Thymus (tissue), 11 donors: ENCODE measurements around the gene SON. TPM values are rescaled to one million over a fixed set of nuclear protein-coding genes. Genes with fewer than 3 reads are reported as not detected.

Experiments
- DNase-seq, 9 donors: peaks; one replicate each; pipeline ENCODE4 v3.0.0-alpha.2; 2013; ENCODE audit warnings: low spot score in 9 of 9, low read depth in 6 of 9, missing footprints in 1 of 9
- H3K27ac ChIP-seq, 2 donors: one replicate each; pipeline ENCODE4 v1.5.1; 2013; ENCODE audit warnings: control low read depth in 1 of 2, low read depth in 1 of 2, low read length in 1 of 2, mild to moderate bottlenecking in 1 of 2, moderate library complexity in 1 of 2
- H3K27me3 ChIP-seq, 2 donors: one replicate each; pipeline ENCODE4 v1.5.1; 2013; ENCODE audit warnings: low read length in 1 of 2; ENCODE audit not compliant: control insufficient read depth in 2 of 2, insufficient read depth in 1 of 2
- H3K36me3 ChIP-seq, 2 donors: one replicate each; pipeline ENCODE4 v1.5.1; 2013; ENCODE audit warnings: low read length in 1 of 2, mild to moderate bottlenecking in 1 of 2, moderate library complexity in 1 of 2; ENCODE audit not compliant: control insufficient read depth in 2 of 2, insufficient read depth in 2 of 2
- H3K4me1 ChIP-seq, 2 donors: one replicate each; pipeline ENCODE4 v1.5.1; 2013; ENCODE audit warnings: low read length in 2 of 2; ENCODE audit not compliant: control insufficient read depth in 2 of 2, insufficient read depth in 2 of 2
- H3K4me3 ChIP-seq, 2 donors: one replicate each; pipeline ENCODE4 v1.5.1; 2013; ENCODE audit warnings: low read length in 2 of 2, control low read depth in 1 of 2, mild to moderate bottlenecking in 1 of 2
- H3K9me3 ChIP-seq, 2 donors: one replicate each; pipeline ENCODE4 v1.5.1; 2013; ENCODE audit warnings: low read length in 1 of 2, mild to moderate bottlenecking in 1 of 2; ENCODE audit not compliant: control insufficient read depth in 2 of 2, insufficient read depth in 1 of 2
- WGBS: extraction: QIAGEN DNeasy Blood & Tissue Kit; methylation state at CpG from one replicate; pipeline ENCODE4 v1.1.7; 2013; 5-methylcytosine and 5-hydroxymethylcytosine counted together
- polyA plus RNA-seq: library from polyadenylated mRNA; stranded (reverse); fragments of 200-250 nt; gene quantifications from one replicate; pipeline ENCODE4 v1.2.3, GENCODE V29; 2013
- total RNA-seq: library from RNA; stranded (reverse); fragments of 120-200 nt; gene quantifications from one replicate; pipeline ENCODE4 v1.2.4, GENCODE V29; 2013
- donor health status: healthy.

Gene SON
- total and polyA plus RNA-seq, 2 donors = 100 to 265 TPM

DNA sequence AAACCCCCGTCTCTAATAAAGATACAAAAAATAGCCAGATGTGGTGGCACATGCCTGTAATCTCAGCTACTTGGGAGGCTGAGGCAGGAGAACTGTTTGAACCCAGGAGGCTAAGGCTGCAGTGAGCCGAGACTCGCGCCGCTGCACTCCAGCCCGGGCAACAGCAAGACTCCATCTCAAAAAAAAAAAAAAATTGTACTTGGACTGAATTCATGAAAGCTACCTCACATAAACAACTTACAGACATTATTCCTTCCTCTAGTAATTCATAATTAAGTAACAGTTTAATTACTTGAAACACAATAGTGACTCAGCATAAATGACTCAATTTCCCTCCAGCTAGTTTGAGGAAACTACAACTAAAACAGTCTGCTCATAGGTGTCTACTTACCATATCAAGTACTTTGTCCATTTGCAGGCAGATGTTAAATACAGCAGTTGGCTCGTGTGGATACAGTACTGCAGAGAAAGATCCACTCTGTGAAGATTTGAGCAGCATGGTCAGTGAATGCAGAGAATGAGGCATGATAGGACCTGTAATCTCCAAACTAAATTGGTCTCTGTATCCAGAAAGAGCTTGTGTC, 36.2 kb downstream of the SON start:
- Histone ChIP-seq H3K27me3 (no peaks in the 10 kb centered on the region), H3K4me3 (no peak overlapping the region), H3K27ac (peak overlapping the region in 1 of 2 donors; percentile 15), H3K4me1 (no peaks in the 10 kb centered on the region), H3K9me3 (no peaks in the 10 kb centered on the region), H3K36me3 (peaks cover 16 to 46% of the 10 kb centered on the region in 2 donors)
- no peak for DNase-seq
- WGBS = 97% methylated on average over 7 of the region's 7 CpGs

- Histone ChIP-seq H3K27me3 (peaks cover 0 to 2% of the 10 kb centered on the region in 2 donors), H3K36me3 (peaks cover 8 to 10% of the 10 kb centered on the region in 2 donors), H3K9me3 (no peaks in the 10 kb centered on the region), H3K4me1 (peaks cover 7 to 12% of the 10 kb centered on the region in 2 donors), H3K4me3 (no peak overlapping the region), H3K27ac (no peak overlapping the region)
- no peak for DNase-seq
- 98% methylated on average over 3 of the region's 3 CpGs for WGBS
These were observed 41.6 kb downstream of the SON start for GRCh38 chr21:33584455-33584854.

DNA sequence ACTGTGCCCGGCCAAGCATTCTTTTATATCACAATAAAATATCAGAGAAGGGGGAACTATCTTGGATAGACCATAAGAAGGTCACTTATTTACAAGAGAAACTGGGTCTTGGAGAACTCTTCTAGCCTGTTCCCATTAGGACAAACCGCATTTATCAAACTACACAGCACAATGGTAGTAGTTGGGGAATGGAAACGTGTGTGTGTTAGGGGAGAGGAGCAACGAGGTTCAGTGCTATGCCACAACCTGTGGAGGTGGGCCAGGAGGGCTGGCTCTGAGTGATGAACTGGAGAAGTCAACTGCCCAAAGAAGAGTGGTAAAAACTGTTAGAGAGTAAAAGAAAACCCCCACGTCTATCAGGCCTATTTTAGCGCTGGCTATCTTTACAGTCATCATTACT, 44.1 kb downstream of the SON start:
- Histone ChIP-seq H3K9me3 (no peaks in the 10 kb centered on the region), H3K27me3 (peaks cover 0 to 2% of the 10 kb centered on the region in 2 donors), H3K4me1 (peaks cover 7 to 12% of the 10 kb centered on the region in 2 donors), H3K4me3 (no peak overlapping the region), H3K36me3 (peaks cover 4 to 6% of the 10 kb centered on the region in 2 donors), H3K27ac (no peak overlapping the region)
- no peak for DNase-seq
- 90% methylated on average over 6 of the region's 6 CpGs for WGBS

GRCh38 chr21:33587792-33588484, 45.1 kb downstream of the SON start:
- WGBS = 2% methylated on average over 57 of the region's 57 CpGs
- peaks cover 3 to 4% of the 10 kb centered on the region in 2 donors for H3K36me3 ChIP-seq
- H3K4me1 ChIP-seq = peaks cover 7 to 12% of the 10 kb centered on the region in 2 donors
- H3K27ac ChIP-seq = peak overlapping the region in 1 of 2 donors; percentile 61
- H3K9me3 ChIP-seq = no peaks in the 10 kb centered on the region
- DNase-seq = peak in 3 of 9 donors; percentile 24 to 30 (median 25)
- peaks cover 0 to 2% of the 10 kb centered on the region in 2 donors for H3K27me3 ChIP-seq
- H3K4me3 ChIP-seq = peak overlapping the region; percentile 83 to 97

DNA sequence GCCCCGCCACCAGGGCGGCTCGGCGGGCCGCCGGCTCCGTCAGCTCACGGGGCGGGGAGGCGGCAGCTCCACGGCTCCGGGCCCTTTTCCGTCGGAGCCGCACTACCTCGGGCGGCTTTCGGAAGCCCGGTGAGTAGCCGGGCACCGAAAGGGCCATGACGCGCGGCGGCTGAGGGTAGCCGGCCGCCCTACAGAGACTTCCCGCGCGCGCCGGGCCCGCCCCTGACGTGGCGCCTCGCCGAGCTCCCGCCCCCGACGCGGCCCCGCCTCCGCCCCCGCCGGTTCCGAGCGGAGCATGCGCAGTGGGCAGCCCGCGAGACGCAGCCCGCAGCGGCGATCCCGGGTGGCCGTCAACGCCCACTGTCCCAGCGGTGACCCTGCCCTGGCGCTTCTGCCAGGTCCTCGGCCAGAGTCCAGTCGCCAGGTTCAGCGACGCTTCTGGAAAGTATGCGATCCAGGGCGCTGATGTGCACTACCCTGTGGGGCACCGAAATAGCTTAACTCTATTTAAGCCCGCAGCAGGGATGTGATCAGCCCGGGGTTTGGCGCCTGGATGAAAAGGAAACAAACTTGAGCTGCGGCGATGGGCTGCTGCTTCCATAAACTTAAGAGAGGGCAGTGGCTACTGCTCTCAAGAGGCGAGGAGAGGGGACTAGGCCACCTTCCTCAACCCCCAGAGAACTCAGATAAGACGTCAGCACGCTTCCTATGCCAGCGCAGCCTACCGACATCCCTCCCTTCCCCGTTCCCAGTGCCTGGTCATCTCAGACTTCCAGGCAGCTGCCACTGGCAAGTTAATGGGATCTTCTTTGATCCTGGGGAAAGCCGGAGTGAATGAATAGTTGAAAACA, 45.9 kb downstream of the SON start, which contains the start of gene DONSON:
Gene DONSON (minus strand): TSS at position 200 of the 851 bp plus-strand sequence. CDS start 43 bp downstream, at position 157.
- under 1% methylated on average over 78 of the region's 78 CpGs for WGBS
- Histone ChIP-seq H3K27ac (peak within 1 kb of the TSS; percentile 67 to 69), H3K9me3 (no peaks in the 10 kb centered on the region), H3K4me3 (peak within 1 kb of the TSS; percentile 83 to 97), H3K4me1 (peaks cover 7 to 12% of the 10 kb centered on the region in 2 donors), H3K27me3 (peaks cover 0 to 2% of the 10 kb centered on the region in 2 donors), H3K36me3 (peaks cover 3% of the 10 kb centered on the region in 2 donors)
- DNase-seq = peak; percentile 52 to 90 (median 74)

DNA sequence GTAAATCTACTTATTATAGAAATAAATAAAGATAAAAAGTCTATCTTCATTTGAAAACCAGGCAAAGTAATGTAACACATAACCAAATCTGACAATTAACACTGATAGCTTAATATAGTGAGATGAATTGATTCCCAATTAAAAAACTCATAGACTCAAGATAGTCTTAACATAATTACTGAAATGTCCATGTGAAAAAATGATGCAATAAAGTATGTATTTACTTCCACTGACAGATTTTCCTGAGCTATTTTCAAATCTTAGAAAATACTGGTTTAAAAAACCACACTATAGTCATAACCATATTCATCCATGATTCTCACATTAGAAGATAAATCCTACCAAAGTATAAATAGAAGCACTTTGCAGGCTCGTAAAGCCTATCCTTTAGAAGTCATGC, 55.2 kb downstream of the SON start:
- no peaks in the 10 kb centered on the region for H3K4me1 ChIP-seq
- peaks cover 20 to 43% of the 10 kb centered on the region in 2 donors for H3K36me3 ChIP-seq
- H3K9me3 ChIP-seq = no peaks in the 10 kb centered on the region
- no peak overlapping the region for H3K4me3 ChIP-seq
- H3K27ac ChIP-seq = no peak overlapping the region
- H3K27me3 ChIP-seq = no peaks in the 10 kb centered on the region
- DNase-seq = no peak
- WGBS = 98% methylated on average over 1 of the region's 1 CpG

- 97% methylated on average over 1 of the region's 1 CpG for WGBS
- H3K27ac ChIP-seq = no peak overlapping the region
These were observed 65.7 kb downstream of the SON start for GRCh38 chr21:33608559-33608958.

DNA sequence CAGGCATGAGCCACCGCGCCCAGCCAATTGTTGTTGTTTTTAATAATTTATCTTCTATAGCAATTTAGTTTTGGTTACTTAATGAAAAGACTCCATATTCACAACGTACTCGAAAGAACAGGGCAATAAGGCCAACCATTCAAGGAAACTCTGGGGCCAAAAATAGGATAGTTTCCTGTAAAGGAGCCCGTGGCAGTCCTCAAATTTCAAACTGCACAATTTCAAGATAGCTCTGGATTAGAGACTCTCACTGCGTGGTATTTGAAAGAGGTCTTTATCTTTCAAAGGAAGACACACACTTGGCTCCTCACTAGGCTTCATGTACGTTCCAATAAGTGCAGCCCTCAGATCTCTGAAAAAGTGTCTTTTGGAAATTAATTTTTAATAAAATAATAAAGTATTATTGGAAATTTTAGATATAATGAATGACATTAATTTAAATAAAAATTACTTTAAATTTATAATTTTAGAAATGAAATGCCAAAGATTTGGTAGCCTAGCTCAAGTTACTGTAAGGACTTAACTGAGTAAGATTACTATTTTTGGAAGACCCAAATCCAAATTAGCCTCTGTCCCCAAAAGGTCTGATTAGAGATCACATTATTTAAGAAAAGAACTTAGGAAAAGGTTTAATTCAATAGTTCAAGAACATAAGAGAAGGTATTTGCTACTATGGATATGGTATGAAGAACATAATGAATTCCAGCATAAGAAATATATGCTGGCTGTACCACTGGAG, 68.3 kb downstream of the SON start:
- H3K4me1 ChIP-seq = no peaks in the 10 kb centered on the region
- H3K9me3 ChIP-seq = no peaks in the 10 kb centered on the region
- DNase-seq = no peak
- H3K27ac ChIP-seq = no peak overlapping the region
- H3K27me3 ChIP-seq = no peaks in the 10 kb centered on the region
- H3K36me3 ChIP-seq = peaks cover 20 to 45% of the 10 kb centered on the region in 2 donors
- WGBS = 97% methylated on average over 7 of the region's 7 CpGs
- H3K4me3 ChIP-seq = no peak overlapping the region

More at GRCh38 chr21:33608559-33608958, 65.7 kb downstream of the SON start:
- DNase-seq = no peak
- Histone ChIP-seq H3K4me1 (no peaks in the 10 kb centered on the region), H3K9me3 (no peaks in the 10 kb centered on the region), H3K27me3 (no peaks in the 10 kb centered on the region), H3K4me3 (no peak overlapping the region), H3K36me3 (peaks cover 15 to 46% of the 10 kb centered on the region in 2 donors)
